KG1 (cell line): ENCODE measurements around the gene OR2F2.

Source experiments
- DNase-seq: peaks from one replicate; lab custom pipeline; 2025; lab: John Stamatoyannopoulos, UW

Gene OR2F2, protein sequence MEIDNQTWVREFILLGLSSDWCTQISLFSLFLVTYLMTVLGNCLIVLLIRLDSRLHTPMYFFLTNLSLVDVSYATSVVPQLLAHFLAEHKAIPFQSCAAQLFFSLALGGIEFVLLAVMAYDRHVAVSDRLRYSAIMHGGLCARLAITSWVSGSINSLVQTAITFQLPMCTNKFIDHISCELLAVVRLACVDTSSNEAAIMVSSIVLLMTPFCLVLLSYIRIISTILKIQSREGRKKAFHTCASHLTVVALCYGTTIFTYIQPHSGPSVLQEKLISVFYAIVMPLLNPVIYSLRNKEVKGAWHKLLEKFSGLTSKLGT

DNA sequence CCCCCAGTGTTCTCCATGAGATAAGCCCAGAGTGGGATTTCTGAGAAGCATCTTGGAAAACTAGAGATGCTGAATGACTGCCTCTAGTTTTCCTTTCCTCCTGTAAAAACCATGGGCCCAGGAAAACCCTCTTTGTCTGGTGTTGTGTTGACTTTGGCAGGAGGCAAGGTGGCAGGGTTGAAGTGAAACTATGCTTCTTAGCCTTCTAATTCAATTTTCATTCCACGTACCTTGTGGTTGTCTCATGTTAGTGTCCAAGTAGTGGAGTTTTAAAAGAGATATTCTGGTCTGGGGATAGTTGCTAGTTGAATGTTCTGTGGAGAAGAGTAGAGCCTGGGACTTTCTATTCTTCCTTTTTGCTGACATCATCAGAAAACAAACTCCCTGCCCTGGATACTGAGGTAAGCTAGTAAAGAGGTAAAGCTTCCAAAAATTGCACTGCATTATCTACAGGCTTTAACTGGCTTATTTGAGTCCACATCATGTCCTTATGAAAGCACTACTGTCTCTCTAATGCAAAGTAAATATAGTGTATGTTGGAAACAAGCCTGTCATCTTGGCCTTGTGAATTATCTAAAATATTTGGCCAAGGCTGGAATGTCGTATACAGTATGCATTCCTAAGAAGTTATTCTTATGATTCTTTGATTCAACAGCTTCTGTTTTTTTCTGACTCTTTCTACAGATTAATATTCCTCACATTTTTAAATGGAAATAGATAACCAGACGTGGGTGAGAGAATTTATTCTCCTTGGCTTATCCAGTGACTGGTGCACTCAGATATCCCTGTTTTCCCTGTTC lies at the start of gene OR2F2:
Gene OR2F2, plus strand, starts transcription at position 708 of the 800 bp plus-strand sequence. Its CDS starts 0 bp downstream, at position 708.
- no peak for DNase-seq

DNA sequence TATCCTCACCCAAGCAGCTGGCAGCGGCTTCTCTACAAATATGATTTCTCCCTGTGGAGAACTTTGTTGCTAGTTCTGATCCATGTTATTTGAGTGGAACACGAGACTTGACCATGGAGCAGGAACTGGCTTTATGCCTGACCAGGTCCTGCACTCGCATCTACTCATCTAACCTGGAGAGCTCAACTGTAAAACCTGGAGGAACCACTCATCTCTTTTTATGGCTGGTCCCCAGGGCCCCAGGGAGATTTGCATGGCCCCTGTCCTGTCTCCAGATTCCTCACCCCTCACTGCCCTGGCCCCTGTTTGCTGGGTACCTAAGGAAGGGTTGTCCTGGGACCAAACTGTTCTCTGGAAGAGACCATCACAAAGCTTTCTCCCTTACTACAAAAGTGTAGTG lies 49.1 kb upstream of the OR2F2 start:
- DNase-seq: no peak

DNA sequence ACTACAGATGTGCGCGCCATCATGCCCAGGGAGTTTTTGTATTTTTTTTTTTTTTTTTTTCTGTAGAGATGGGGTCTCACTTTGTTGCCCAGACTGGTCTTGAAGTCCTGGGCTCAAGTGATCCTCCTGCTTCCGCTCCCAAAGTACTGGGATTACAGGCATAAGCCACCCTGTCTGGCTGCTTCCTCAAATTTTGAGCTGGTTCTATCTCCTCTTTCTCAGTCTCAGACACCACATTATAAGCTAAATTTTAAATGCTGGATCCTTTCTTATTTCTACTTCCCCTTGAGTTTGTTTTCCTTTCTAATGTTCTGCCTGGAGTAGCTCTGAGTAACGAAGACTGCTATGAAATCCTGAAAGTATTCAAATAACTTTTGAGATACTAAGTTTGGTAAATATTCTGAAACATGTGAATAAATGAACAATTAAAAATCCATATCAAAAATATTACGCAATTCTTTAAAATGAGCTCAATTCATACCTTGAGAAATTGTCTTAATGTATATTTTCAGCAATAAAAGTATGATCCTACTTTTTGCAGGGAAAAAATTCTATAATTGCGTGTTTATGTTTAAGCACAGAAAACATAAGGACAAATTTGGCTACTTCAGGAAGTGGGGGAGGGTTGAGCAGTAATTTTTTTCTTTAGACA lies 48.1 kb upstream of the OR2F2 start:
- DNase-seq: no peak

DNA sequence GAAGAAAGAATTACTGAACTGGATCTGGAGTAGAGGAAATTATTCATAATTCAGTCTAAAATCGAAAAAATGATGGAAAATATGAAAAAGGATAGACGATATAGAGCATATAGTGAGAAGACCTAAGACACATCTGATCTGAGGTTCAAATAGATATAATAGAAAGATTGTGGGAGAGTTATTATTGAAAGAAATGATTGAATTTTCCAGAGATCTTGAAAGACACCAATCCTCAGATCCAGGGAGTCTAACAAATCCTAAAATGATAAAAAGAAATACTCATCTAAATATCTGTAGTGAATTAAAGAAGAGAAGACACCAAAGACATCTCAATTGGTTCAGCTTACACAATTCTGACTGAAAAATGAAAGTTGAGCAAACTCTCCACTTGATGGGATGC lies 46.0 kb upstream of the OR2F2 start:
- DNase-seq: no peak

DNA sequence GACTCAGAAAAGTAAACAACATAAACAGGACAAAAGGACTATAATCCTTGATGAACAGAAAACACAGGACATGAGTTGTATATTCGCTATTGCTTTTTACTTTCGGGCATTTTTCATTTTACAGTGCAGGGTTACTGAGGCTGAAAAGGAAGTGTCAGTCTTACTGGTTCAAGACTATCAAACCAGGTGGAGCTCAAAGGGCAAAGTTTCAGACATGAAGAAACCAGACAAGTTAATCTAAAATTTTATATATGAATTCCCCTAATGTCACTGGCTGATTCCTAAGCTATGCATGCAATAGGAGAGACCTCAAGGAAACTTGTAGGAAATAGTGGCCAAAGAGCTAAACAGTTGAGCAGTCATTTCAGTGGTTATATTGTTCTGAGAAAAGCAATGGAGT lies 44.5 kb upstream of the OR2F2 start:
- DNase-seq: no peak

DNA sequence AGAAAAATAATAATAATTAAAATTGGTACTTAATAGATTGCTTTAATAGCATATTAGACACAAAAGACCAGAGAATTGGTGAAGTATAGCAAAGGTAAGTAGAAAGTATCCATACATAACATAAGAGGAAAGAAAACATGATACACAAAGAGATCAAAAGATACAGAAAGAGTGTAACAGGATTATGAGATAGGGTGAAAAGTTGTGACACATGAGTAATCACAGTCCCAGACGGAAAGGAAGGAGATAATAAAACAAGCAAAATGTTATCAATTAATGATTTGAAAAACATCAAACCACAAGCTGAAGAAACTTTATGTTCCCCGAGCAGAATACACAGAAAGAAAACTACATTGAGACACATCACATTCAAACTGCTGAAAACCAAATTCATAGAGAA lies 43.6 kb upstream of the OR2F2 start:
- no peak for DNase-seq

DNA sequence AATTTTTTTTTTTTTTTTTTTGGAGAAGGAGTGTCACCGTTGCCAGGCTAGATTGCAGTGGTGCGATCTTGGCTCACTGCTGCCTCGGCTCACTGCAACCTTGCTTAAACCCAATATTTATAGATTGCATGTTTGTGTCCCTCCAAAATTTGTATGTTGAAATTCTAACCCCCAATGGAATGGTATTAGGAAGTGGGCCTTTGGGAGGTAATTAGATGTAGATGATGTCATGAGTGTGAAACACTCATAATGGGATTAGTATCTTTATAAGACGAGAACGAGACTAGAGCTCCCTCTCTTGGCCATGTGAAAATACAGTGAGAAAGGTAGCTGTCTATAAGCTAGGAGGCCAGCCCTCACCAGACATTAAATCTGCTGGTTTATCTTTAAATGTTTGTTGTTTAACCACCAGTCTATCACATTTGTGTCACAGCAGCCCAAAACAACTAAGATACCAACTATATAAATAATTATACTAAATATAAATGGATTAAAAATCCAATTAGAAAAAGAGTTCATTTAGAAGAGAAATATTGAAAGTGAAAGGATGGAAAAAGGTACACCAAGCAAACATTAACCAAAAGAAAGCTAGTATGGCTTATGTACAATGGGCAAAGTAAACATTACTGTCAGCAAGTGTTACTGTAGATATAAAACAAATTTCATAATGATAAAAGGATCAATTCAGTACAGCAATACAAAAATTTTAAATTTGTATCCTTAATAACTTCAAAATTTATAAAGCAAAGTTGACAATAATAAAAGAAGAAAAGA lies 42.3 kb upstream of the OR2F2 start:
- no peak for DNase-seq

DNA sequence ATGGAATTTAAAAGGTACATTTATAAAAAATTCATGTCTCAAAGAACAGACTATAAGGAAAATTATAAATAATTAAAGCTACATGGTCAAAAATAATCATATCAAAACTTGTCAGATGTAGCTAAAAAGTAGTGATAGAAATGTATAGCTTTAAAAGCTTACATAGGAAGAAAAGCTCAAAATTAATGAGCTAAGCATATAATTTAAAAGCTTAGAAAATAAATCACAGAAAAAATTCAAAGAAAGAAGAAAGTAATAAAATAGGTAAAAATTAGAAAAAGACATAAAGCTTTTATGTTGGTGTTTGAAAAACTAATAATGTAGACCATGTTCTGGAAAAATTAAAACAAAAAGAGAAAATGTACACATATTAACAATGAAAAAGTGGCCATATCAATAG lies 38.4 kb upstream of the OR2F2 start:
- DNase-seq: no peak

DNA sequence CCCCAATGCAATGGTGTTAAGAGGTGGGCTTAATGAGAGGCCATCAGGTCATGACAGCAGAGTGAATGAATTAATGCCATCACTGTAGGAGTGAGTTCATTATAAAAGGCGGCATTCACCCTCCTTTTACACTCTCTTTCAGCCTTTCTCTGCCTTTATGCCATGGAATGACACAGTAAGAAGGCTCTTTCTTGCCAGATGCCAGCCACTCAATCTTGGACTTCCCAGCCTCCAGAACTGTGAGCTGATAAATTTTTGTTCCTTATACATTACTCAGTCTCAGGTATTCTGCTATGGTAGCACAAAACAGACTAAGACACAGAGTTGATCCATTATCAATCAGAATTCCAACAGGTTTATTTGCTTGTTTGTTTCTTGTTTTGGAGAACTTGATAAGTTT lies 36.2 kb upstream of the OR2F2 start:
- DNase-seq: no peak

DNA sequence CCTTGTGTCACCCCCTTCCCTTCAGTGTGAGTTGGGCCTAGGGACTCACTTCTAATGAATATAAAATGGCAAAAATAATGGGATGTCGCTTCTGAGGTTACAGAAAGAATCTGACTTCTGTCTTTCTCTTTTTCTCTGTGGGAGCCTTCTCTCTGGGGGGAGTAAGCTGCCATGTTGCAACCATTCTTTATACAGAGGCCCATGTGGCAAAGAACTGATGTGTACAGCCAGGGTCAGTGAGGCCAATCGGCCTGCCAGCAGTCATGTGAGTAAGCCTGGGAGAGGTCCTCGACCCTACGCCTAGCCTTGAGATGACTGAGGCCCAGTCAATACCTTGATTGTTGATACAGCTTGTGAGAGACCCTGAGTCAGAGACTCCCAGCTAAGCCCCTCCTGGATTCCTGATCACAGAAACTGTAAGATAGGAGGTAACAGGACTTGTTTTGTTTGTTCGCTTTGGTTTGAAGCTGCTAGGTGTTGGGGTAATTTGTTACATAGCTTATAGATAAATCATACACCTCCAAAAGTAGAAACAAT lies 34.7 kb upstream of the OR2F2 start:
- DNase-seq: no peak

DNA sequence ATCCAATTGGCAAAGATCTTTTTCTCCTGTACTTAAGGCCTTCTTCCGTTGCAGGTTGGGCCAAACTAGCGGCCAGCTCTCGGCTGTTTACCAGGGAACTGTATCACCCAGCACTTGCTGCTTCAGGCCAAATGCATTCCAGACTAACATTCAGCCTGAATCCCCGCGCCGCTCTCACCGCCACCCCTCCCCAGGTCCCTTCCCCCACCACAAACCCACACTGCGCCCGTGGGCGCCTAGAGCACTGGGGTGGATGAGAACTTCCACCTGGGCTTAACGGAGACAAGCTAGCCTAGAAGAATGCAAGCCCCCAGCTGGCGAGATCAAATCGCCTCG lies 33.7 kb upstream of the OR2F2 start:
- no peak for DNase-seq

DNA sequence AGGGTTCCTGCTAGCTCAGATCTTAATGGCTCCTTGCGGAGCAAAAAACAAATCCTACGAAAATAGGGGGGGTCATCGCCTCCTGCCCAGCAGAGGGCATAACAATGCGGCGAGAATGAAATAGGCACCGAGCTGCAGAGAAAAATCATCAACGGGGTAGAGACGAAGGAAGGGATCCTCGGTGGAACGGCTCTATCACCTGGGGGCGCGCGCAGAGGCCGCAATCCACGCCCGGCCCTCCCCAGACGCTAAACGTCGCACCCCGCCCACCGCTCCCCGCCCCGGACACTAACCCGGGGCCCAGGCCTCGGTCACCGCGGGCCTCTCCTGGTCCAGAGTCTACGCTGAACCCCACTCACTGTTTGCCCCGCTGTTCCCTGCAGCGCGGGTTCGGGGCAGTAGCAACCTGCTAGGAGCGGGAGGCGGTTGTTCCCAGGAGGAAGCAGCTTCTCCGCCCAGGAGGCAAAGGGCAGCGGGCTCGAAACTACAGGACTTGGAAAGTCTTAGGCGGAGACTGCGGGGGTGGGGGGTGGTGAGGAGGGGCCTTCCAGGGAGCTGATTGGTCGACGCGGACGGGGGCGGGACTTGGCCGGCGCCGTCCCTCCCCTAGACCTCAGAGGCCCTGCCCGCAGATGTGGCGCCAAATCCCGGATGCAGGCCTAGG lies 33.2 kb upstream of the OR2F2 start, which contains the start of gene TCAF1:
Gene TCAF1, minus strand, starts transcription at position 509 of the 664 bp plus-strand sequence. CDS start 25,568 bp downstream, outside the sequence.
- peak; percentile 61 for DNase-seq

DNA sequence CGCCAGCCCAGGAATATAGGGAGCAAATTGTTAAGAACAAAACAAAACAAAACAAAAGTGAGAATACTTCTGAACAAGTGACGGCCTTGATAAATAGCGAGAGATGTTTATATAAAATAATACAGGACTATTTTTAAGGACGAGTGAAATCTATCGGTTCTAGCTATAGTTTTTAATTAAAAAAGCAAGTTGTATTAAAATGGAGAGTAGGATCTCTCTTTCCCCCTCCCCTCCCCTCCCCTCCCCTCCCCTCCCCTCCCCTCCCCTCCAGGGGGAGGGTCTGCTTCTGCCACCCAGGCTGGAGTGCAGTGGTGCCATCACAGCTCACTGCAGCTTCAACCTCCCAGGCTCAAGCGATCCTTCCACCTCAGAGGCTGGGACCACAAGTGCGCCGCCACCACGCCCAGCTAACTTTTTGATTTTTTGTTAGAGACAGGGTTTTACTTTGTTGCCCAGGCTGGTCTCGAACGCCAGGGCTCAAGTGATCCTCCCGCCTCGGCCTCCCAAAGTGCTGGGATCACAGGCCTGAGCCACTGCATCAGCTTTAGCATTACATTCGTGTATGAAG lies 32.6 kb upstream of the OR2F2 start:
- no peak for DNase-seq

DNA sequence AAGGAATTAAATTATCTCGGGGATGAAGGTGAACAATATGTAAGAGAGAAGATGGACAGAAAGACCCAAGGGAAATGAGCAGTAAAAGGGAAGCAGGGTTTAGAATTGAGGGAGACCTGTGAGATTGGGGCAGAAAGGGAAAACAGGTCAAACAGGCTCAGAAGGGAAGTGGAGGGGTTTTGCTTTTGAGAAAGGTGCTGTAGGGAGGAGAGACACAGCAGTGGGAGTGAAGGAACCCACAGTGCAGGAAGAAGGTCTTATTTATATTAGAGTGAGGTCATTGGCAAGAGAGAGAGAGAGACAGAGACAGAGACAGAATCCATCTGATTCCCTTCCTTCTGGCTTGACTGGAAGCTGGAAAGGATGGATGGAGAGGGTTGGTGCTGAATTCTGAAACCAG lies 29.5 kb upstream of the OR2F2 start:
- DNase-seq: no peak

DNA sequence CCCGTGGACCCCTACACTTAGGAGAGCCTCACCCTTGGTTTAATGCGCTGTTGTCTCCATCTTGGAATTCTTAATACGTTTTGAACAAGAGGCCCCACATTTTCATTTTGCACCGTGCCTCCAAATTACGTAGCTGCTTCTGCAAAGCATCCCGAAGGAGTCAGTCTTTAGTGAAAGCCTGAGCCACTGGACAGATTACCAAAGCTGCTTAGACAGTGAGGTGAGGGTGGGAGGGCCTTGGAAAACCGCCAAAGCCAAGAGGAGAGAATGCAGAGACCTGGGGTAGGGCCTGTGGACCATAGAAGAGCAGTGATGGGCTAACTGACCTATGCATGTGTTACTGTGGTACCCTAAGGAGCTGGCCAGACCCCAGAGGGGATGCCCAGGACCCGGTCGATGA lies 28.9 kb upstream of the OR2F2 start:
- no peak for DNase-seq

DNA sequence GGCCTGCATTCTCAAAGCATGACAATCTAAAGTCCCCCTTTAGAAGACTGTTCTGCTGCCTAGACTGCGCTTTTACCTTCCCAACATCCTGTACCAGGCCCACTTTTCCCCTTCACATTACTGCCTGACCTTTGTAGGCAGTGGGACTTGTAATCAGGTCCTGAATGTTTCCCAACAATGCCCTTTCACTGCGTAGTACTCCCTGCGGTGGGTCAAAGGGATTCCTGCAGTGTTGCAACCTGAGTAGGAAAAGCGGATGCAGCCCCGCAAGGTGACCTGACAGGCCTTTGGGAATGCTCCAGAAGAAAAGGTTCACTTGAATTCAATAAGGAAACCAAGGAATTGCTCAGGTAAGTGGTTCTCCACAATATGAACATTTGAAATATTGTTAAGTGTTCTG lies 28.1 kb upstream of the OR2F2 start:
- DNase-seq: no peak

DNA sequence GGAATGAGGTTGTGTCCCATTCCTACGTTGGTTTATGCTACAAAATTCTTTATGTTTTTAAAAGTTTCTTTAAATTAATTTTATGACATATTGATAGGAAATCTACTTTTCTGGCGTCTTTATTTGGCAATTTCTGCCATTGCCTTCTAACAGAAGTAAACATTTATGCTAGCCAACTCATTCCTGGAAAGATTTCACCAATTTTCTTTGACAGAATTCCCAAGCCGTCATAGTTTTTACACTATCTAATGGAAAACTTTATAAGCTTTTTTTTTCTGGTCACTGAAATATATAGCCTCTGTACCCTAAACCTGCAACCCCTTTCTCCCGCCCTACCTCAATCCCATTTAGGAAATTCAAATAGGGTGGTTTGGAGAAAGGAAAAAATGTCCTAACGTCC lies 26.9 kb upstream of the OR2F2 start:
- no peak for DNase-seq

DNA sequence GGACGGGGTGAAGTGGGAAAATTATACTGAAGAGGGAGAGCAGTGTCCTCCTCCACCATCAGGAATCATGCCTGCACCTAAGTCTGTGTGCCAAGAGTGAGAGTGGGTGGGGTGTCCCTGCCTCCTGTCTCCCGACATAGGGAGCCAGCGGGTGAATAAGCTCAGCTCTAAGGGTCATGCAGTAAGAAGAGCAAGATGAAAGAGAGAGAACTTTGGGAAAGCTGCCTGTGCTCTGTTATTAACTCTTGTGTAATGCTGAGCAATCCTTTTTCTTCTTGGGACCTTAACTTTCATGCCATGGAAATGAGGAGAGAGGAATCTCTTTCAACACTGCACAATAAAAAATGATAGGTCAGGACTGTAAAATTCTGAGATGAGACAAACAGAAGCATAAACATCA lies 25.2 kb upstream of the OR2F2 start:
- no peak for DNase-seq

DNA sequence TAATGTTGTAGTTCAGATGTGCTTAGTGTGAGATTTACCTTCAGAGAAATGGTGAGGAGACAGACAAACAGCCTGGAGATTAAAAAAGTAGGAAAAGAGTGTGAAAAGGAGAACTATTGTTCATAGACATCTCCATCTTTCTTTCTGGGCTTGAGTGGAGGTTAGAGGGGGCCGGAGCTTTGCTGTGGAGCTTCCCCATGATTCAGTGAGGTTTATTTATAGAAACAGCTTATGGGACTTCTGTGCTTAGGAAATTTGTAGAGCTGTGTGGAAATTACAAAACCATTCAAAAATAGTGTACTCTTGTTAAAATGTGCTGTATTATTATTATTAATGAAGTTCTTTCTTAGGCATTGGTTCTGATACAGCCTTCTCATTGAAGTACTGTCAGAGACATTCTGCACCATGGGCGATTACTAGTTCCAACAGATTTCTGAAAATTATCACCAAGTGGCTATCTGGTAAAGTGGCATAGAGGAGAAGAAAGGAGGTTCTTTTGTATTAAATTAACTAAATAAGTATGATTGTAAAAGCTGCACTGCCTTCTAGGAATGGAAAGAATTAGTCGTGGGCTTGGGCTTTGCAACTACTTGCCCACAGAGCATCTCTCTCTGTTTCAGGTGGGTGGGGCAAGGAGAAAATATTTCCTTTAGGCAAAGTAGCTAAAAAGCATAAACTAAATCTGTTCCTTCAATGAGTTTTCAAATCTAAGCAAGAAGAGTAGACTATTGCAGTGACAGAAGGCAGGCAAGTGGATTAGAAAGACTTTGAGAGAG lies 24.4 kb upstream of the OR2F2 start:
- no peak for DNase-seq

DNA sequence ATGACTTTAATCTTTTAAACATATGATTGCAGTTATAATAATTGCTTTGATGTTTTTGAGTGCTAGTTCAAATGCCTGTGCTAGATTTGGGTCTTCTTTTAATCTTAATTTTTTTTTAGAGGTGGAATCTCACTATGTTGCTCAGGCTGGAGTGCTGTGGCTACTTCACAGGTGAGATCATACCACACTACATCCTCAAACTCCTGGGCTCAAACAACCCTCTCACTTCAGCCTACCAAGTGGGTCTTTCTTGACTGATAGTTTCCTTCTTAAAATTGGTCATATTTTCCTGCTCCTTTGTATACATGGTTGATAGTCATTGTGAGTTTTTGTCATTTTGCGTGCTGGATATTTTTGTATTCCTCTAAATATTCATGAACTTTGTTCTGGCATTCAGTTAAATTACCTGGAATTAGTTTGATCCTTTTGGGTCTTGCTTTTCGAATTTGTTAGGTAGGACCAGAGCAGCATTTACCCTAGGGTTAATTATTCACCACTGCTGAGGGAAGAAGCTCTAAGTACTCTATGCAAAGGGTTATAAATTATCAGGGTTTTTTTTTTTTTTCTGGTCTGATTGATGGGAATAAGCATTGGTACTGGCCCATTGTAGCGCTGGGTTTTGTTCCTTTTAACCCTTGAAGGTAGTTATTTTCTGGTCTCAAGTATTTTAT lies 21.0 kb upstream of the OR2F2 start:
- DNase-seq: no peak
